ENCODE data around the gene GUCD1. TPM values are rescaled to one million over a fixed set of nuclear protein-coding genes. Genes with fewer than 3 reads are reported as not detected.
"Not testable (repeated sequence)": the region's sequence is repeated elsewhere in the genome, so short reads cannot be mapped to it uniquely, and the experiment has no call there.

The GUCD1 gene
- polyA plus RNA-seq, 1 donor: 71.0 TPM

GRCh38 chr22:24564376-24565058 is 9.6 kb upstream of the GUCD1 start:
- no peak for DNase-seq

GRCh38 chr22:24563246-24563645 is 8.3 kb upstream of the GUCD1 start:
- no peak for DNase-seq

DNA sequence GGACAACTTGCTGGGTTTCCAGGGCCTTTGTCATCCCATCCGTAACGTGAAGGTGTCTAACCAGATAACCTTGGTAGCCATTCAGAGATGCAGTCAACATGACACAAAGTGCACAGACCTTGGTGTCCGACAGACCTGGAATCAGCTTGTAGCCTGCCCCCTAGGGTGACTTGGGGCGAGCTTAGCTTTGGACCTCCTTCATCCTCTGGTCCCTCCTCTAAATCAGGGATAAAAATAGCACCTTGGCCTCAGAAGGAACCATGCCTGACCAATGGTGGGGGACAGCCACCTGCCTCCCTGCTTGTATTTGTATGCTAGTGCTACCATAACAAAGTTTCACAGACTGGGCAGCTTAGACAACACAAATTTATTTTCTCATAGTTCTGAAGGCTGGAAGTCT is 4.5 kb upstream of the GUCD1 start:
- DNase-seq: no peak

- peak; percentile 99 for DNase-seq
Observed at GRCh38 chr22:24555165-24556039, 464 bp upstream of the GUCD1 start, which contains the start of gene SNRPD3. Gene SNRPD3, plus strand, starts transcription at chr22:24555999. Its CDS starts 1,676 bp downstream, at chr22:24557675.

DNA sequence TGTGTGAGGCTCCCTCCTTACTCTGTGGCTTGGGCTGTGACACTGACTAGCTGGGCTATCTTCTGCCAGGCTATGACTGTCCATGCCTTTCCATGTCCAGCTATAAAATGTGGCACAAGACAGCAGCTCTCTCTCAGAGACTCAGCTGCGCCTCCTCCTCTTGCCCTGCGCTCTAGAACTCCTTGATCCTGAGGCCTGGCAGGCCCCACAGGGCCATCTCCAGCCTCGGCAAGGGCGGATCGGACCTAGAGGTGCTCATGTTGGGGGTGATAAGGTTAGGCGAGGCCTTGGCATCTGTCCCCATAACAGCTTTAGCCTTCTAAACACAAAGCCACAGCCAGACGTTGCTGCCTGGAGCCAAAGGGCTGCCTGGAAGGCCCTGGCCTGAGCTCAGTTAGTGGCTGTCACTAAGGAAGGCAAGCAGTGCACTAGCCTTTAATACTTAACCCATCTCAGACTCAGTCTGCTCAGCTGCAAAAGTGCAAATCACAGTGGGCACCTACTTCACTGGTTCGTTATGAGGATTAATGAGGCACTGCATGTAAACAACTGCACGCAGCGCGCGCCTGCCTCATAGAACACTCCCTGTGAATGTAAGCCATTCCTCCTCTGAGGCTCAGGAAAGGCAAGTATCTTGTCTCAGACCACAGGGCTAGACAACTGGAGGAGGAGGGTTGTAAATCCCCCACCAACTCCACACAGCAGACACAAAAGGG is 1.2 kb downstream of the GUCD1 start:
- peak; percentile 22 for DNase-seq

- not testable (repeated sequence) for DNase-seq
Observed at GRCh38 chr22:24552503-24553286, 2.2 kb downstream of the GUCD1 start.

GRCh38 chr22:24550902-24551435 is 4.0 kb downstream of the GUCD1 start:
- no peak for DNase-seq

GRCh38 chr22:24550028-24550901 is 4.7 kb downstream of the GUCD1 start:
- no peak for DNase-seq

DNA sequence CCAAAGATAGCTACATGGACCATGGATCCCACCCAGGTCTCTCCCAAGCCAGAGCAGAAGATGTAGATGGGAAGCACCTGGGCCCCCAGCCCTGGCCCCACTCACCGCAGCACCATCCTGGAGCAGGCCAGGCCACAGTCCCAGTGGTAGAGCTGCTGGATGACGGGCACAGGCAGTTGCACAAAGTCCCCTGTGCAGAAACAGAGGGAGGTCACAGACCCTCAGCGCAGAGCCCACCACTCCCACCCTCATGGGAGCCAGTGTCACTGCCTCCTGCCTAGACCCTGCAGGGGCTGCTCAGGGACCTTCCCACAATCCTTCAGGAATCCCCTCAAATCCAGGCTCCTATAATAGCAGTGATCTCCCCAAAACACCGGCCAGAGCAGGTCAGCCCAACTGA is 6.1 kb downstream of the GUCD1 start:
- no peak for DNase-seq

GRCh38 chr22:24543679-24544243 is 11.2 kb downstream of the GUCD1 start:
- DNase-seq: no peak

DNA sequence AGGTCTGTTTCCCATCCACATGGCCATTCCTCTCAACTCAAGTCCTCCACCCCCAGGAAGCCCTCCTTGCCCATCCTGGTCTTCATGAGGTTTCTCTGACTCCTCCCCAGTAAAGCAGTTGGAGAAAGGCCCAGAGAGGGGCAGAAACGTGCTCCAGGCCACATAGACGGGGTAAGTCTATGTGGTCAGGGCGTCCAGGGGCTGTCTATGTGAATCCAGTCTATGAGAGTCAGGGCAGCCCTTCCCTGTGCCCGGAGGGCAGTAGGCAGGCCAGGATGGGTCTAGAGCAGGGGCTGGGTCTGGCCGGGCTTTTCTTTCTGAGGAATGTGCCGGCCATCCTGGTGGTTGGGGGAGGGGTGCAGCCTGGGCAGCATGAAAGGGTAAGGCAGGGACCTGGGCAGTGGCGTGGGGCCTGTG is 11.7 kb downstream of the GUCD1 start:
- no peak for DNase-seq

DNA sequence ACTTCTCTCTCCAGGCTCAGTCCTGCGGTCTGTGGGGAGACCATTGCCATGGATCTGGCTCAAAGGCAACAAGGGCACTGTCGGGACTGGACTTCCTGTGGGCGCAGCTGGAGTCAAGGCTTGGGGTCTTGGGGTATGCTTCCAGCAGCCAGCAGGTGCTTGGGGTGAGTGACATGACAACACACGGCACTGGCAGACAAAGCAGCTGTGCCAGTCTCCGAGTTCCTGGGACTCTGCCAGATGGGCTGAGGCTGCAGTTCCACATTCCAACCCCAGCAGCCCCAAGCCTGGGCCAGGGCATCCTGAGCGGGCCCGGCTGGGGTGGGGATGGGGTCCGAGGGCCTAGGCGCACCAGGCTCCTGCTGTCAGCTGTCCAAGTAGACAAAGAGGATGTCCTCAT is 12.3 kb downstream of the GUCD1 start:
- DNase-seq: no peak

DNA sequence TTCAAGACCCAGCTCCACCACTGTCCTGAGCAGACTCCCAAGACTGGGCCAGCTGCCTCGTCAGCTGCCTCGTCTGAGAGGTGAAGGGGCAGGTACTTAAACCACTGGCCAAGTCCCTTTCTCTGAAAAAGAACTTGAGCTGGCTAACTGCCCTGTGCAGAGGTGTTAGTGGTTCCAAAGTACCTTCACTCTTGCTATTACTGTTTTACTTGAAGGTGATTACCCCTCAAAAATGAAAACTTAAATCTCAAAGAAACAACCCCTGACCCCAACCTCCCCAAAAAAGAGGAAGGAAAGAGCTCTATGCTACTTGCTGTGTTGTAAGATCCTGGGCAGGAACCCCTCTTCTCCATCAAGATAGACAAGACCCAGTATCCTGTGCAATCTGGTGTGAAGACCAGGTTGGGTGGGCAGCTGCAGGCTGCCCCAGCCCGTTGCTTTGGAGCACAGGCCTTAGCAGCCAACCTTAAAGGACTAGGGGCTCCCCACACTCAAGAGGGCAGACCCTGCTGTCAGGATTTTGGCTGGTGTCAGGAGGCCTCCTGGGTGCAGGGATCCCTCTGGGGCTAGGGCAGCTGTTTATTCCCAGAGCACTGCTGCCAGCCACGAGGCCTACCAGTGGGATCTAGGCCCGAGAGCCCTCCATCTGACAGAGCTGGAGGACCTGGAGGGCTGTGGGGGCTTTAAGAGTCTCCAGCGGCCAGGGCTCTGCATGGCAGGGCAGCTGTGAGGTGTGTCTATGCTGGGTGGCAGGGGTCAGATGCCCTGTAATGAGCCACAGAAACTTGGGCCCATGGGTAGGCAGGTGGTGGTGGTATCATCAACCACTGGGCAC is 13.0 kb downstream of the GUCD1 start:
- DNase-seq: no peak

- no peak for DNase-seq
Observed at GRCh38 chr22:24540470-24540869, 14.5 kb downstream of the GUCD1 start.

GRCh38 chr22:24536089-24536488 is 18.8 kb downstream of the GUCD1 start:
- DNase-seq: no peak

GRCh38 chr22:24535348-24535747 is 19.6 kb downstream of the GUCD1 start:
- no peak for DNase-seq

- no peak for DNase-seq
Observed at GRCh38 chr22:24532075-24532474, 22.9 kb downstream of the GUCD1 start.

- DNase-seq: not testable (repeated sequence)
Observed at GRCh38 chr22:24530968-24531367, 24.0 kb downstream of the GUCD1 start.

- no peak for DNase-seq
Observed at GRCh38 chr22:24529898-24530297, 25.0 kb downstream of the GUCD1 start.

DNA sequence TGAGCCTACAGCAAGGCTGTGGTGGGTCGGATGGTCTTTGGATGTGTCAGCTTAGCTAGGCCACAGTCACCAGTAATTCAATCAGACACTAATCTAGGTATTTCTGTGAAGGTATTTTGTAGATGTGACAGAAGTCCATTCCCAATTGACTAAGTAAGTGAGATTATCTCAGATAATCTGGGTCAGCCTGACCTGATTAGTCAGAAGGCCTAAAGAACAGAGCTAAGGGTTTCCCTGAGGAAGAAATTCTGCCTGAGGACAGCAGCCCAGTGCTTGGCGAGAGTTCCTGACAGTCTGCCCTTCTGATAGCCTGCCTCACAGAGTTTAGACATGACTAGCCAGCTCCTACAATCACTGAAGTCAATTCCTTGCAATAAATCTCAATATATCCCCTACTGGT is 28.7 kb downstream of the GUCD1 start:
- DNase-seq: no peak

All from hindlimb muscle (tissue), 1 donor.